CD4-positive, alpha-beta T cell treated with Interleukin-1 beta for 1 hour (primary cell): ENCODE results near the gene SUCLG2.
A peak's percentile ranks its signal among the peaks of the same experiment; 100 is the strongest.
"Not testable (repeated sequence)": the region's sequence is repeated elsewhere in the genome, so short reads cannot be mapped to it uniquely, and the experiment has no call there.

Experiments
- DNase-seq, 2 donors: peaks; one replicate each; pipeline ENCODE4 v3.0.0-alpha.2; 2020 to 2022

The SUCLG2 gene

GRCh38 chr3:67605377-67605776, 49.0 kb downstream of the SUCLG2 start:
- no peak for DNase-seq

DNA sequence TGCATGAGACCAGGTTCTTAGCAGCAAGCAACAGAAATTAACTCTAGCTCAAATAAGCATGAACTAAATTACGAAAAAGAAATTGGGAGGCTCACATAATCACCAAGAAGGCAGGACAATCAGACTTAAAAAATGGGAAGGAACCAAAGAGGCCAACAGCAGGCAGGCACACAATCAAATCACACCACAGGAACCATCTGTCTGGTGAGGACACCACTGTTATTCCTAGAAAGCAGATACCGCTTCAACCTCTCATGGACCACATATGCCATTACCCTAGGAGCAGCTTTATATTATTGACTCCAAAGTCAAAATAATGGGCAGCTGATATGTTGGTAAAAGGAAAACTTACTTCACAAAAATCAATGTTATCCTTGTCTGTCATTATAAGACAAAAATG, 51.6 kb downstream of the SUCLG2 start:
- DNase-seq, result no peak

GRCh38 chr3:67601919-67602608, 52.3 kb downstream of the SUCLG2 start:
- DNase-seq, result peak in 1 of 2 donors; percentile 11

GRCh38 chr3:67601385-67601784, 53.0 kb downstream of the SUCLG2 start:
- no peak for DNase-seq

- DNase-seq, result no peak
These were observed 54.6 kb downstream of the SUCLG2 start for GRCh38 chr3:67599821-67600220.

GRCh38 chr3:67598814-67599556, 55.4 kb downstream of the SUCLG2 start:
- no peak for DNase-seq

- DNase-seq, result no peak
These were observed 59.0 kb downstream of the SUCLG2 start for GRCh38 chr3:67595424-67595823.

GRCh38 chr3:67593761-67594234, 60.6 kb downstream of the SUCLG2 start:
- DNase-seq, result peak in 1 of 2 donors; percentile 2

DNA sequence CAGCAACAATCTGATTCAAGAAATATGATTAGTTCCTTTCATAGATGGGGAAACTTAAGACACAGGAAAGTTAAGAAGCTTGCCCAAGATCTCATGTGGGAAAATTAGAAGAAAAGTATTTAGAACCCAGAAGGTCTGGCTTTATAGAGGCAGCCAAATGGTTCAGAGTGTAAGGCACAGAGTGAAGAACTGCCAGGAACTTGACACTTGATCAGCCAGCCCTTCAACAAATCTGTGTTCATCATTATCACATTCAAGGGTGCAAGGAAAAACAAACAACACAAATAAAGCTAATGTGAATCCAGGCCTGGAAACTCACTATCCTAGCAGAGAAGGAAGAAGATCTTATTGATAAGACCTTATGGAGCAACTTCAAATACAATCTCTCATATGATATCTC, 62.4 kb downstream of the SUCLG2 start:
- DNase-seq, result no peak

DNA sequence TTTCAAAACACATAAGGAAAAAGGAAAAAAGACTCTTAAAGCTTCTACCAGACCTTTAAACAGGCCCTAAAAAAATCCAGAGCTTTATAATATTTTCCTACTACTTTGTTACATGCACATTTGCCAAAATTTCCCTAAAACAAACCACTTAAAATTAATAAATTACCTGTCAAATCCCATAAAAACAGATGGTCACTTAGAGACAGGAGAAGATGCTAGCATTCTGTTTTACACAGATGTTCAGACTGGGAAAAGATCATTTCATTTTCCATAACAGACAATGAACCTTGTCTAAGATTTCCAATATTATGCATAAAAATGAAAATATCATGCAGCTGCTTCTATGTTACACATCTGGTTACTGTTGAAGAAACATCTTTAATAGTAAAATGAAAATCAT, 66.6 kb downstream of the SUCLG2 start:
- no peak for DNase-seq

DNA sequence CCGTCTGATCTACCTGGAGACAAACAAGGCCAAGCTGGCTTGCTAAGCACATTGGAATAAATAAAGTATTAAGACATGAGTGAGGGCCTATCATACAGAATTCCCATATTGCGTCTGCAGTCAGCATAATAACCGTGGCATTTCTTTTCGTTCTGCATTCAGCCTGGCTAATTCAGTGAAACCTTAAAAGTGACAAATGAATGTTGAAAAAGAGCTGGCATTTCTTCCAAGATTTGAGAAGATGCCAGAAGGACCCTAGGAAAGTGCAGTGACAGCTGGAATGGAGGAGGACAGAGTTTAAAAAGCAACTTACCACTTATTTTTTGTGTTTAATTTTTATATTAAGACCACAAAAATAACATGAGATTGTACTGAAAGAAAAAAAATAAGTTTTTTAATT, 67.1 kb downstream of the SUCLG2 start:
- no peak for DNase-seq

DNA sequence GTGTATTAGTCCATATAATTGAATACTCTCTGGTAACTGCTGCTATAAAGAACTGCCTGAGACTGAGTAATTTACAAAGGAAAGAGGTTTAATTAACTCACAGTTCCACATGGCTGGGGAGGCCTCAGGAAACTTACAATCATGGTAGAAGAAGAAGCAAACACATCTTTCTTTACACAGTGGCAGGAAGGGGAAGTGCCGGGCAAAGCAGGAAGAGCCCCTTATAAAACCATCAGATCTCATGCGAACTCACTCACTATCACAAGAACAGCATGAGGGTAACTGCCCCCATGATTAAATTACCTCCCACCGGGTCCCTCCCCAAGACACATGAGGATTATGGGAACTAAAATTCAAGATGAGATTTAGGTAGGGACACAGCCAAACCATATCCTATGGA, 69.8 kb downstream of the SUCLG2 start:
- not testable (repeated sequence) for DNase-seq

GRCh38 chr3:67580430-67581000, 73.9 kb downstream of the SUCLG2 start:
- DNase-seq, result no peak

DNA sequence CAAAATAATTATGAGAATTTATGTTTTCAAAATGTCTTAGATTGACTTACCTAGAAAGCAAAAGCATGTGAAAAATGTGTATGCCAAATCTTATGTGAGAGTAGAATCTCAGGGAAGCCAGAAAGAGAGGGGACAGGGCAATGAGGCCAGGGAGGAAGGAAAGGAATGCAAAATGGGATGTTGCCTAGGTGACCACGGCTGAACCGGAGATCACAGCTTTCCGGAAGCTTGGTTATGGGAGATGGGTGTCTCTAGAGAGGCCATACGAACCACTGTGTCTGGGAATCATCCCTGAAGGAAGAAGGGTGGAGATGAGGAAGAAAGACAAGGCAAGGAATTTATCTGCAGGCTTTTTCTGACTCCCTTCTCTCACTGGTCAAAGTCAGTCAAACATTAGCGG, 76.0 kb downstream of the SUCLG2 start:
- DNase-seq, result no peak

- DNase-seq, result no peak
These were observed 78.0 kb downstream of the SUCLG2 start for GRCh38 chr3:67576441-67576840.

DNA sequence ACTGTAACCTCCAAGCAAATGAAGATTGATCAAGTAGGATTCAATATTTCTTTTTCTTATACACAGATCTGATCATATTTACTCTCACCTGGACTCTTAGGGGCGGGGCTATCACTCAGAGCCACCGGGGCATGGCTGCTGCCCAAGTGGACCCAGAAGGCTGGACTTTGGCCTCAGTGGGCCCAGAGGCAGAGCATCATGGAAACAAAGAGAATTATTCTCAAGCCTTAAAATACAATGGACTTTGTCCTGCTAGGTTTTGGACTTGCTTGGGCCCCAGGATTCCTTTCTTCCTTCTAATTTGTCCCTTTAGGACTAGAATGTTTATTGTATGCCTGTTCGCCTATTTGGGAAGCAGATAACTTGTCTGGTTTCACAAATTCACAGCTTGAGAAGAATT, 85.1 kb downstream of the SUCLG2 start:
- no peak for DNase-seq

DNA sequence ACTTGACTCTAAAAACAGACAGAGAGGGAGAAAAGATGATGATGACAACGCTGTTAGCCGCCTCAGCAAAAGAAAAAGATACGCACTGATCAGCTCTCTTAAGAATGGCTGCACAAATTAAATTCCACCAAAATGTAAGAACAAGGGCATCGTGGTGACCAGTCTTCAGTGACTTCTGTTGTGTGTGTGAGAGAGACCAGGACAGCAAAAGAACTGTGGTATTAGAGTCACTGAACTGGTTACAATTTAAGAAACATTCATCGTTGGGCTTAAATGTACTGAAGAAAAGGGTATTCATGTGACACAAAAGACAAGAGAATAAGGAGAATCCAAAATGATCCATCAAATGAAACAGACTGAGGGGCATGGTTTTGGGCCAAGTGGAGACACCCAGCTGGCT, 86.5 kb downstream of the SUCLG2 start:
- DNase-seq, result no peak

GRCh38 chr3:67564973-67565372, 89.4 kb downstream of the SUCLG2 start:
- no peak for DNase-seq

GRCh38 chr3:67564008-67564407, 90.4 kb downstream of the SUCLG2 start:
- no peak for DNase-seq

DNA sequence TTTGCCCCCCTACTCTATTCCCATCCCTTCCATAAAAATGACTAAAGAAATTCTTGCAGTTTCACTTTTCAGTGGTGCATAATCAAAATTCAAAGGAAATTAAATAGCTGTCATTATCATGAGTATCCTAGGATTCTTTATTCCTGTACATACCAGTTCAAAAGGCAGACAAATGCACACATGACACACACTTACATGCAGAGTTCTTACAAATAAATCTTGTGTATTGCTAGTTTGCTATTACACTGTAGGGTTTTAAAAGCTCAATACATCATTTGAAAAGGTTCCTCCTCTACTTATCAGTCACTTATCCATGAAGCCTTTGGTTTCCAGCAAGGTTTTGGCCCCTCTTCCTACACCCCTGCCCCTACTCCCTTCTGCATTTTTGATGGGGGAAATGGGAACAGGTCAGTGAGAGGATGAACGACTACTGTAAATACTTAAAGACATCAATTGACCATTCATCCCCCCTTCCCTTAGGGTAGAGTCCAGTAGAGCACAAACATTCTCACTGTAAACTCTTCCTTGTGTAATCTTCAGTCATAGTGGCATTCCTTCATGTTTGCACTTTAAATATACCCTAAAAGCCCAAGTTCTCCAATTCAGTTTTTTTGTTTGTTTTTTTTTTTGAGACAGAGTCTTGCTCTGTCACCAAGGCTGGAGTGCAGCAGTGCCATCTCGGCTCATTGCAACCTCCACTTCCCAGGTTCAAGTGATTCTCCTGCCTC, 92.6 kb downstream of the SUCLG2 start:
- DNase-seq, result no peak

GRCh38 chr3:67561266-67561665, 93.1 kb downstream of the SUCLG2 start:
- no peak for DNase-seq

GRCh38 chr3:67559029-67559605, 95.3 kb downstream of the SUCLG2 start:
- no peak for DNase-seq

DNA sequence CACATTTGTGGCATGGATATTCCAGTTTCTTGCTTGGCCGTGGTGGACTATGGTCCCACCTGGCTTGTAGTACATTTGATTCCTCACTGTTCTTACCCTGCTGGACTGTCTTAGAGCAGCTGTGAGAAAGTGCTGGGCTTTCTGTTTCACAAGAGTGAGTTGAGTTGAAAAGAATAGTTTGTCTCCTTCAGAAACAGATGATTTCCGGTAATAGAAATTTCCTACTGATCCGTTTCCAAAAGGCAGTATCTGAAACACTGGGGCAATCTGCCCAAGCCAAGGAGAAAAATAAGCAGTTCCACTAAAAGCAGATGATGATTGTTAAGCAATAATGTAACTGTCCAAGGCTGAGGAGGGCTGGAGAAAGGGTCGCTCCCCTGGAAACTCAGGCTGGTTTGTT, 96.0 kb downstream of the SUCLG2 start:
- DNase-seq, result no peak
